ENCODE data around the gene PCDHGA1. TPM values are rescaled to one million over a fixed set of nuclear protein-coding genes. Genes with fewer than 3 reads are reported as not detected.

PCDHGA1 gene
- total and polyA plus RNA-seq, 9 of the 15 experiments (the other 6 are each of a cell fraction or from before 2014, with no cell fraction given) = 0.05 to 0.26 (median 0.18) TPM; not detected in 2

DNA sequence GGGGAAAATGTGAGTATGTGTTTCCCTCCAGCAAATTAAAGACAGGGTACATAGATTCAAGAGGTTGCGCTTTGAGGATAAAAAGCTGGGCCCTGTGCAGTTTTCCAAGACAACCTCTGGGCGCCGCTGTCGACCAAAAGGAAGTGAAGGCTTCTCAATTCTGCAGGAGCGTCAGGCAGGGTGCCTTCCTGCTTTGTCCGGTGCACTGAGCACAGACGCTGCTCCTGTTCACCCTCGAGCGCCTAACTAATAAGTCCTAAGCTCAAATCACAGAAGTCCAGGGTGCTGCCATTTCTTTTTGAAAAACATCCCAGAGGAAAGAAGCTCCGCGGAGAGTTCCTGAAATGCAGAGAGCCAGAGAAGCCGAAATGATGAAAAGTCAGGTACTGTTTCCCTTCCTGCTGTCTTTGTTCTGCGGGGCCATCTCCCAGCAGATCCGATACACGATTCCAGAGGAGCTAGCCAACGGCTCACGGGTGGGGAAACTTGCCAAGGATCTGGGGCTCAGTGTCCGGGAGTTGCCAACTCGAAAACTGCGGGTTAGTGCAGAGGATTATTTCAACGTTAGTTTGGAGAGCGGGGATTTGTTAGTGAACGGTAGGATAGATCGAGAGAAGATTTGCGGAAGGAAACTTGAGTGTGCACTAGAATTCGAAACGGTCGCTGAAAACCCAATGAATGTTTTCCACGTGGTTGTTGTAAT is 19.8 kb downstream of the PCDHGA1 start, which contains the start of gene PCDHGB1 (continued):
- TF ChIP-seq MAZ (CRISPR knock-in tag; conservative IDR thresholded peaks at IDR 0.05 in 1 of 2, IDR thresholded peaks at IDR 0.05 in 1 of 2) = peak in 1 of 2 experiments; percentile 40; a peak in 1 of 4 replicates
- peak; percentile 59 to 62 for TF ChIP-seq RAD21 (CRISPR knock-in tag; conservative IDR thresholded peaks at IDR 0.05 in 1 of 2, IDR thresholded peaks at IDR 0.05 in 1 of 2)
- TF ChIP-seq CTCF (IDR thresholded peaks at IDR 0.05 in 2 of 3, conservative IDR thresholded peaks at IDR 0.05 in 1 of 3; ENCODE audit: insufficient read depth in 2 of 3, low read depth in 1 of 3, low read length in 3 of 3) = peak; percentile 73 to 84 (median 81)
- no peak for TF ChIP-seq TBL1XR1 (IDR thresholded peaks at IDR 0.05; ENCODE audit: low read length in 2 of 2)
- peak; percentile 35; the same call in 1 of the 2 replicates for TF ChIP-seq DEAF1 (CRISPR knock-in tag; IDR thresholded peaks at IDR 0.05)
- no peak for TF ChIP-seq PCBP2 (IDR thresholded peaks at IDR 0.05; ENCODE audit: low read depth, low read length, poor library complexity, severe bottlenecking)
- peak; percentile 43; the same call in 1 of the 2 replicates for TF ChIP-seq ETV1 (tag; conservative IDR thresholded peaks at IDR 0.05; ENCODE audit: low read depth)

All from K562 (cell line).